Cardiac muscle cell (in vitro differentiated cells and primary cell): ENCODE measurements around the gene PSMB8. TPM values are rescaled to one million over a fixed set of nuclear protein-coding genes. Genes with fewer than 3 reads are reported as not detected.

Experiments
- DNase-seq, 2 donors: peaks; one replicate each; pipeline versions ENCODE4 v3.0.0 to v3.0.0-alpha.2; 2010 to 2017; ENCODE audit warnings: low read depth in 1 of 2, low spot score in 1 of 2
- H3K27ac ChIP-seq: fragments of 200-600 bp; sonication (generic); 2 replicates; pipeline ENCODE4 v1.5.1; 2016
- H3K27me3 ChIP-seq: fragments of 200-600 bp; sonication (generic); 2 replicates; pipeline ENCODE4 v1.6.0; 2016; ENCODE audit warnings: control low read depth
- H3K36me3 ChIP-seq: fragments of 200-600 bp; sonication (generic); 2 replicates; pipeline ENCODE4 v1.5.1; 2016; ENCODE audit warnings: control low read depth
- H3K4me1 ChIP-seq: fragments of 200-600 bp; sonication (generic); 2 replicates; pipeline ENCODE4 v1.8.1; 2017; ENCODE audit warnings: low read depth, mild to moderate bottlenecking, mixed run types
- H3K4me3 ChIP-seq: fragments of 200-600 bp; sonication (generic); 2 replicates; pipeline ENCODE4 v1.5.1; 2016; ENCODE audit warnings: mild to moderate bottlenecking
- H3K9me3 ChIP-seq: fragments of 200-600 bp; sonication (generic); 2 replicates; pipeline ENCODE4 v1.5.1; 2017; ENCODE audit warnings: low read depth, mild to moderate bottlenecking, control low read depth
- CTCF ChIP-seq: IDR thresholded peaks from 2 replicates; pipeline ENCODE4 v1.5.1; 2012; ENCODE audit warnings: low read depth, mild to moderate bottlenecking, low read length
- polyA plus RNA-seq: library from polyadenylated mRNA; unstranded; fragments of >200 nt; fragmentation: Nextera tagmentation; extraction: Ambion mirVana; gene quantifications from 2 replicates; pipeline ENCODE4 v1.2.1, GENCODE V29; 2016
- total RNA-seq: library from RNA; depleted of rRNA; stranded (reverse); fragments of >200 nt; gene quantifications from 2 replicates; pipeline ENCODE4 v1.2.3, GENCODE V29; 2016

The PSMB8 gene
- total and polyA plus RNA-seq, 2 experiments from 2014 or later = 0.42 to 0.66 TPM

- Histone ChIP-seq H3K9me3 (no peaks in the 10 kb centered on the region), H3K4me1 (no peaks in the 10 kb centered on the region), H3K36me3 (no peaks in the 10 kb centered on the region), H3K27me3 (peaks cover 96% of the 10 kb centered on the region), H3K4me3 (peak overlapping the region; percentile 28), H3K27ac (no peak overlapping the region)
- DNase-seq = no peak
- TF ChIP-seq CTCF = no peak
Measured at GRCh38 chr6:32844839-32845383, 1.1 kb upstream of the PSMB8 start.

- H3K27ac ChIP-seq = no peak overlapping the region
Measured at GRCh38 chr6:32843331-32843978, 392 bp downstream of the PSMB8 start.

GRCh38 chr6:32842690-32843089 is 1.2 kb downstream of the PSMB8 start:
- Histone ChIP-seq H3K4me3 (no peak overlapping the region), H3K4me1 (peaks cover 3% of the 10 kb centered on the region), H3K9me3 (no peaks in the 10 kb centered on the region), H3K27me3 (peaks cover 82% of the 10 kb centered on the region), H3K27ac (no peak overlapping the region), H3K36me3 (no peaks in the 10 kb centered on the region)
- TF ChIP-seq CTCF = no peak
- no peak for DNase-seq

More at GRCh38 chr6:32843331-32843978, 392 bp downstream of the PSMB8 start:
- Histone ChIP-seq H3K27me3 (peaks cover 88% of the 10 kb centered on the region), H3K36me3 (no peaks in the 10 kb centered on the region), H3K4me3 (peak overlapping the region; percentile 28), H3K4me1 (no peaks in the 10 kb centered on the region), H3K9me3 (no peaks in the 10 kb centered on the region)
- no peak for DNase-seq
- no peak for TF ChIP-seq CTCF

- Histone ChIP-seq H3K9me3 (no peaks in the 10 kb centered on the region), H3K27me3 (peaks cover 76% of the 10 kb centered on the region), H3K4me3 (no peak overlapping the region), H3K27ac (no peak overlapping the region), H3K4me1 (peaks cover 5% of the 10 kb centered on the region), H3K36me3 (no peaks in the 10 kb centered on the region)
- no peak for DNase-seq
- TF ChIP-seq CTCF = no peak
Measured at GRCh38 chr6:32842021-32842650, 1.7 kb downstream of the PSMB8 start.

GRCh38 chr6:32840604-32841246 is 3.1 kb downstream of the PSMB8 start:
- no peak overlapping the region for H3K27ac ChIP-seq
- peaks cover 5% of the 10 kb centered on the region for H3K4me1 ChIP-seq
- H3K36me3 ChIP-seq = no peaks in the 10 kb centered on the region
- peaks cover 65% of the 10 kb centered on the region for H3K27me3 ChIP-seq
- no peak for DNase-seq
- no peak overlapping the region for H3K4me3 ChIP-seq
- no peak for TF ChIP-seq CTCF
- no peaks in the 10 kb centered on the region for H3K9me3 ChIP-seq
